CD14-positive monocyte (primary cell): ENCODE results near the gene PRSS16. TPM values are rescaled to one million over a fixed set of nuclear protein-coding genes. Genes with fewer than 3 reads are reported as not detected.
"Not testable (repeated sequence)": the region's sequence is repeated elsewhere in the genome, so short reads cannot be mapped to it uniquely, and the experiment has no call there.

Source experiments
- DNase-seq, 3 donors: peaks; one replicate each; pipeline ENCODE4 v3.0.0-alpha.2; 2011 to 2022
- H2AFZ ChIP-seq: 2 replicates; pipeline ENCODE4 v1.6.0; 2012; ENCODE audit warnings: mild to moderate bottlenecking, low read depth, low read length, inconsistent platforms; ENCODE audit not compliant: insufficient read depth, poor library complexity, severe bottlenecking
- H3K27ac ChIP-seq, 2 donors: 1 replicate in 1 of 2; 2 replicates in 1 of 2; pipeline ENCODE4 v1.5.1; 2012 to 2013; ENCODE audit warnings: low read length in 2 of 2, control low read depth in 1 of 2, inconsistent platforms in 1 of 2, low read depth in 1 of 2, mild to moderate bottlenecking in 1 of 2
- H3K27me3 ChIP-seq, 2 donors: one replicate each; pipeline versions ENCODE4 v1.6.0 to v1.6.1; 2011 to 2013; ENCODE audit warnings: low read length in 2 of 2; ENCODE audit not compliant: control insufficient read depth in 2 of 2, insufficient read depth in 2 of 2
- H3K36me3 ChIP-seq, 2 donors: replicated peaks in 1 of 2; 1 replicate in 1 of 2; 2 replicates in 1 of 2; pipeline versions ENCODE4 v1.5.1 to v1.6.1; 2012 to 2013; ENCODE audit warnings: low read length in 2 of 2, control low read depth in 1 of 2, inconsistent platforms in 1 of 2, mild to moderate bottlenecking in 1 of 2; ENCODE audit not compliant: insufficient read depth in 2 of 2, control insufficient read depth in 1 of 2
- H3K4me1 ChIP-seq, 2 donors: 1 replicate in 1 of 2; 2 replicates in 1 of 2; pipeline versions ENCODE4 v1.5.1 to v1.6.1; 2012 to 2013; ENCODE audit warnings: low read length in 2 of 2, control low read depth in 1 of 2, inconsistent platforms in 1 of 2, mild to moderate bottlenecking in 1 of 2, moderate library complexity in 1 of 2; ENCODE audit not compliant: insufficient read depth in 2 of 2, control insufficient read depth in 1 of 2
- H3K4me2 ChIP-seq: replicated peaks from 2 replicates; pipeline ENCODE3; 2012; ENCODE audit warnings: low read length, moderate library complexity, mild to moderate bottlenecking; ENCODE audit not compliant: poor library complexity, severe bottlenecking; ENCODE audit errors: extremely low read depth
- H3K4me3 ChIP-seq, 3 experiments: fragments of 200-600 bp in 1 of 3; sonication (generic) in 1 of 3; replicated peaks in 1 of 3; 1 replicate in 2 of 3; 2 replicates in 1 of 3; pipeline ENCODE4 v1.5.1; 2011 to 2013; ENCODE audit warnings: low read length in 3 of 3, mild to moderate bottlenecking in 3 of 3, control low read depth in 2 of 3, low read depth in 2 of 3, inconsistent platforms in 1 of 3, moderate library complexity in 1 of 3
- H3K79me2 ChIP-seq: 2 replicates; pipeline ENCODE4 v1.6.0; 2012; ENCODE audit warnings: mild to moderate bottlenecking, control low read depth, inconsistent platforms, low read length, moderate library complexity; ENCODE audit not compliant: insufficient read depth
- H3K9ac ChIP-seq: 2 replicates; pipeline ENCODE4 v1.6.0; 2017; ENCODE audit warnings: low read length, mild to moderate bottlenecking; ENCODE audit not compliant: insufficient read depth, poor library complexity, severe bottlenecking
- H3K9me3 ChIP-seq, 2 donors: replicated peaks in 1 of 2; 1 replicate in 1 of 2; 2 replicates in 1 of 2; pipeline versions ENCODE4 v1.5.1 to v1.6.1; 2012 to 2013; ENCODE audit warnings: low read length in 2 of 2, control low read depth in 1 of 2; ENCODE audit not compliant: control insufficient read depth in 1 of 2, insufficient read depth in 1 of 2
- H4K20me1 ChIP-seq: 2 replicates; pipeline ENCODE4 v1.6.0; 2012; ENCODE audit warnings: mild to moderate bottlenecking, low read length, control low read depth, moderate library complexity; ENCODE audit not compliant: insufficient read depth
- H3K27ac Mint-ChIP-seq, 7 donors: one replicate each; pipeline ENCODE4 v1.8.0; 2020; ENCODE audit warnings: mild to moderate bottlenecking in 7 of 7, mixed read lengths in 7 of 7, moderate library complexity in 6 of 7, inconsistent platforms in 2 of 7
- H3K27me3 Mint-ChIP-seq, 3 donors: one replicate each; pipeline ENCODE4 v1.8.0; 2021 to 2022; ENCODE audit warnings: low read depth in 3 of 3, mild to moderate bottlenecking in 3 of 3, mixed read lengths in 3 of 3, moderate library complexity in 3 of 3, inconsistent platforms in 1 of 3
- H3K36me3 Mint-ChIP-seq, 2 donors: one replicate each; pipeline ENCODE4 v1.8.0; 2020; ENCODE audit warnings: mixed read lengths in 2 of 2, inconsistent platforms in 1 of 2, mild to moderate bottlenecking in 1 of 2
- H3K4me1 Mint-ChIP-seq: one replicate; pipeline ENCODE4 v1.8.0; 2020; ENCODE audit warnings: mild to moderate bottlenecking, mixed read lengths
- H3K4me3 Mint-ChIP-seq, 2 donors: one replicate each; pipeline ENCODE4 v1.8.0; 2020; ENCODE audit warnings: mild to moderate bottlenecking in 2 of 2, mixed read lengths in 2 of 2, moderate library complexity in 1 of 2
- H3K9me3 Mint-ChIP-seq, 7 donors: one replicate each; pipeline ENCODE4 v1.8.0; 2020 to 2022; ENCODE audit warnings: mixed read lengths in 7 of 7, mild to moderate bottlenecking in 6 of 7, moderate library complexity in 6 of 7, inconsistent platforms in 2 of 7
- WGBS: methylation state at CpG from one replicate; pipeline ENCODE4 v1.1.5; 2013; ENCODE audit warnings: missing lambda C conversion rate; ENCODE audit not compliant: insufficient coverage; 5-methylcytosine and 5-hydroxymethylcytosine counted together
- intact Hi-C, 2 donors: fragments of 100-400 bp; cut with micrococcal nuclease; formaldehyde crosslinking; loops; one replicate each; pipeline versions ENCODE4 v1.15.0 to v1.15.1; 2023
- polyA plus RNA-seq, 3 donors: library from polyadenylated mRNA; depleted of rRNA in 1 of 3; unstranded in 2 of 3; stranded (reverse) in 1 of 3; fragments of 300-500 nt in 2 of 3; fragments of >200 nt in 1 of 3; fragmentation: Illumina TruSeq in 2 of 3; gene quantifications; 1 replicate in 2 of 3; 2 replicates in 1 of 3; pipeline ENCODE4 v1.2.3, GENCODE V29; 2012 to 2021
- TF ChIP-seq, protein P1 (sequence below): fragments of 200-600 bp; IDR thresholded peaks from one replicate; pipeline ENCODE4 v1.8.0; 2022; ENCODE audit warnings: antibody characterized with exemption, mild to moderate bottlenecking

The PRSS16 gene
- polyA plus RNA-seq, 3 donors = not detected

DNA sequence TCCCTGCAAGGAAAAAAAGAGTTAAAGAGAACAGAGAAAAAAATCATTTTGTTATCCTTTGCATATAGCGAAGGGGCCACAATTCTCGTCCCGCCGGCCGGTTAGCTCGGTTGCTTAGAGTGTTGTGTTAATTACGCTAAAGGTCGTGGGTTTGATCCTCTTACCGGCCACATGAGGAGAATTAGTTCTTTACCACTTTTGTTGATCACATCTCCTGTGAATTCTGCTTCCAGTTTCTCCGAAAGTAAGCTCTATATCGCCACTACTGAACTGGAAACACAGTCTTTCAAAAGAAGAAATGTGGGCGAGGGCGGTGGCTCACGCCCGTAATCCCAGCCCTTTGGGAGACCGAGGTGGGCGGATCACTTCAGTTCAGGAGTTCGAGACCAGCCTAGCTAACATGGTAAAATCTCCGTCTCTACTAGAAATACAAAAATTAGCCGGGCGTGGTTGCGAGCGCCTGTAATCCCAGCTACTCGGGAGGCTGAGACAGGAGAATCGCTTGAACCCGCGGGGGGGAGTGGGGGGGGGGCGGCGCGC, 13.4 kb downstream of the PRSS16 start:
- H3K27ac Mint-ChIP-seq = no peak overlapping the region

GRCh38 chr6:27263886-27264285, 16.4 kb downstream of the PRSS16 start:
- Histone ChIP-seq H3K4me1 (no peaks in the 10 kb centered on the region), H2AFZ (no peak overlapping the region), H3K9me3 (peaks cover 0 to 20% of the 10 kb centered on the region in 2 donors), H3K9ac (no peak overlapping the region), H3K79me2 (no peaks in the 10 kb centered on the region), H3K36me3 (no peaks in the 10 kb centered on the region), H3K4me2 (no peak overlapping the region), H4K20me1 (no peaks in the 10 kb centered on the region), H3K4me3 (no peak overlapping the region), H3K27me3 (peaks cover 21 to 56% of the 10 kb centered on the region in 2 donors), H3K27ac (no peak overlapping the region)
- WGBS = 86% methylated on average over 5 of the region's 8 CpGs
- no peak overlapping the region for H3K4me3 Mint-ChIP-seq
- H3K4me1 Mint-ChIP-seq = no peaks in the 10 kb centered on the region
- no peak overlapping the region for H3K27ac Mint-ChIP-seq
- DNase-seq = no peak
- peaks cover 48 to 65% (median 57%) of the 10 kb centered on the region in 3 donors for H3K27me3 Mint-ChIP-seq
- TF ChIP-seq, protein P1, sequence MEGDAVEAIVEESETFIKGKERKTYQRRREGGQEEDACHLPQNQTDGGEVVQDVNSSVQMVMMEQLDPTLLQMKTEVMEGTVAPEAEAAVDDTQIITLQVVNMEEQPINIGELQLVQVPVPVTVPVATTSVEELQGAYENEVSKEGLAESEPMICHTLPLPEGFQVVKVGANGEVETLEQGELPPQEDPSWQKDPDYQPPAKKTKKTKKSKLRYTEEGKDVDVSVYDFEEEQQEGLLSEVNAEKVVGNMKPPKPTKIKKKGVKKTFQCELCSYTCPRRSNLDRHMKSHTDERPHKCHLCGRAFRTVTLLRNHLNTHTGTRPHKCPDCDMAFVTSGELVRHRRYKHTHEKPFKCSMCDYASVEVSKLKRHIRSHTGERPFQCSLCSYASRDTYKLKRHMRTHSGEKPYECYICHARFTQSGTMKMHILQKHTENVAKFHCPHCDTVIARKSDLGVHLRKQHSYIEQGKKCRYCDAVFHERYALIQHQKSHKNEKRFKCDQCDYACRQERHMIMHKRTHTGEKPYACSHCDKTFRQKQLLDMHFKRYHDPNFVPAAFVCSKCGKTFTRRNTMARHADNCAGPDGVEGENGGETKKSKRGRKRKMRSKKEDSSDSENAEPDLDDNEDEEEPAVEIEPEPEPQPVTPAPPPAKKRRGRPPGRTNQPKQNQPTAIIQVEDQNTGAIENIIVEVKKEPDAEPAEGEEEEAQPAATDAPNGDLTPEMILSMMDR = no peak
- intact Hi-C loops = no loop called here
- H3K36me3 Mint-ChIP-seq = no peaks in the 10 kb centered on the region
- H3K9me3 Mint-ChIP-seq = peaks cover 2 to 31% (median 24%) of the 10 kb centered on the region in 7 donors

More for the DNA sequence above, 13.4 kb downstream of the PRSS16 start:
- Histone ChIP-seq H3K9me3 (peaks cover 0 to 12% of the 10 kb centered on the region in 2 donors), H3K4me1 (no peaks in the 10 kb centered on the region), H3K9ac (no peak overlapping the region), H3K36me3 (no peaks in the 10 kb centered on the region), H4K20me1 (no peaks in the 10 kb centered on the region), H3K4me2 (no peak overlapping the region), H3K79me2 (no peaks in the 10 kb centered on the region), H3K4me3 (no peak overlapping the region), H2AFZ (no peak overlapping the region), H3K27ac (no peak overlapping the region), H3K27me3 (peaks cover 17 to 43% of the 10 kb centered on the region in 2 donors)
- Mint-ChIP-seq H3K9me3 (peaks cover 0 to 26% (median 21%) of the 10 kb centered on the region in 7 donors), H3K36me3 (no peaks in the 10 kb centered on the region), H3K4me1 (no peaks in the 10 kb centered on the region), H3K4me3 (peak overlapping the region in 1 of 2 donors; percentile 67), H3K27me3 (peaks cover 41 to 65% (median 44%) of the 10 kb centered on the region in 3 donors)
- TF ChIP-seq, protein P1 = no peak
- DNase-seq = no peak
- WGBS = 18% methylated on average over 9 of the region's 30 CpGs
- intact Hi-C loops = no loop called here

DNA sequence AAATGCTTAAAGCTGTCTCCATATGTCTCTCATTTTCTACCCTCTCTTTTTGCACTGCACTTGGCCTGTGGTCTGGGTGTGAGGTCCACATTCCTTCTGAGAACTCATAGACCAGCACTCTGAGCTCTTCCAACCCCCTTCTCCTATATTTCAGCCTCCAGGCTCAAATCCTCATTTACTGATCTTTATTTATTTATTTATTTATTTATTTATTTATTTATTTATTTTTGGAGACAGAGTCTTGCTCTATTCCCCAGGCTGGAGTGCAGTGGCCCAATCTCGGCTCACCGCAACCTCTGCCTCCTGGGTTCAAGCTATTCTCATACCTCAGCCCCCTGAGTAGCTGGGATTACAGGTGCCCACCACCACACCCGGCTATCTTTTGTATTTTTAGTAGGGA, 19.5 kb downstream of the PRSS16 start:
- H3K27ac ChIP-seq, H3K4me3 ChIP-seq, H3K4me3 Mint-ChIP-seq, H3K4me1 ChIP-seq, H4K20me1 ChIP-seq, H3K36me3 ChIP-seq, H3K9me3 ChIP-seq, H3K79me2 ChIP-seq, DNase-seq, H3K4me2 ChIP-seq, H3K36me3 Mint-ChIP-seq, H3K27ac Mint-ChIP-seq, H3K4me1 Mint-ChIP-seq, H2AFZ ChIP-seq, intact Hi-C loops, H3K9ac ChIP-seq: not testable (repeated sequence)
- H3K27me3 ChIP-seq = peaks cover 10 to 41% of the 10 kb centered on the region in 2 donors
- no CpG with 5 or more reads among the region's 3 CpGs for WGBS
- Mint-ChIP-seq H3K9me3 (peaks cover 2 to 14% (median 8%) of the 10 kb centered on the region in 7 donors), H3K27me3 (peaks cover 33 to 52% (median 39%) of the 10 kb centered on the region in 3 donors)
